HG02885 (cell line): ENCODE measurements around the gene TNFSF9.
"Not testable (repeated sequence)": the region's sequence is repeated elsewhere in the genome, so short reads cannot be mapped to it uniquely, and the experiment has no call there.

Experiments
- ATAC-seq: cut with Tn5 transposase; IDR thresholded peaks from one replicate; pipeline ENCODE4 v1.9.1; 2021; ENCODE audit warnings: mild to moderate bottlenecking; ENCODE audit not compliant: unreplicated experiment, poor library complexity

TNFSF9 gene

DNA sequence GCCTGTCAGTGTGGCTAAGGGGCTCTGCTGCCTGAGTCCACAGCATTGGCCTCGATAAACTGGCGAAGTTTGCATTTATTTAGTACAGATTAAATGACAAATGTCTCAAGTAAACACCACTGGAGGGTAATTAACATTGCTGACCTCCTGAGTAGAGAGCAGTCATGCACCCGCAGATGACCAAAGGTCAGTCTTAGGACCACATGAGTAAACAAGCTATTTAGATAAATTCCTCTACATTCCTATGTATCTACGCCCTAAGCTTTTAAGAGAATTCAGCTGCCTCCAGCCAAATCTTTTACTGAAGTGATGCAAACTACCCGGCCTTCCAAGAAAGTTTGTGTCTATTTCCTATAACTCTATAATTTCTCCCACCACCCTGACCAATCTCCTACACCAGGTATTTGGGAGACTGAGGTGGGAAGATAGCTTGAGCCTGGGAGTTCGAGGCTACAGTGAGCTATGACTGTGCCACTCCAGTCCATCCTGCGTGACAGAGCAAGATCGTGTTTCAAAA is 37.2 kb downstream of the TNFSF9 start:
- ATAC-seq: no peak

DNA sequence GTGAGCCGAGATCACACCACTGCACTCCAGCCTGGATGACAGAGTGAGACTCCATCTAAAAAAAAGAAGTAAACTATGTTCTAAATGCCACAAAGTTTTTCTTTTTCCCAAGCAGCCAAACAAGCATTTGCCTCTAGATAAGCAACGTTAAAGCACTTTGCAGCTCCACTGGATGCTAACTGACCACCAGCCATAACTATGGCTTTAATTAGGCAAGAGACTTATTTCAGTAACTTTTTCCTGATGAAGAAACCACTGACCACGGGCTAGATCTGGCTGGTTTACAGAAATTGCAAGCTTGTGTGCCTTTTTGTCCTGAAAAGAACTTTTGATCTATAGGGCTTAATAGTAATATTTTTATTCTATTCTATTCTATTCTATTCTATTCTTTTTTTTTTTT is 38.0 kb downstream of the TNFSF9 start:
- no peak for ATAC-seq

DNA sequence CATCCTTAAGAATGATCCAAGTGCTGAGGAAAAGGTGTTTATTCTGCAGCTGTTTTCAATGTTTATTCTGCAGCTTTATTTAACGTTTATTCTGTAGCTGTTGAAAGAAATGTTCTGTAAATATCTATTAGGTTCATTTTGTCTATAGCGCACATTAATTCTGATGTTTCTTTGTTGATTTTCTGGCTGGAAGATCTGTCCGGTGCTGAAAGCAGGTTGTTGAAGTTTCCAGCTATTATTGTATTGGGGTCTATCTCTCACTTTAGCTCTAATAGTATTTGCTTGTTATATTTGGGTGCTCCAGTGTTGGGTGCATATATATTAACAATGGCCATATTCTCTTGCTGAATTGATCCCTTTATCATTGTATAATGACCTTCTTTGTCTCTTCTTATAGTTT is 39.9 kb downstream of the TNFSF9 start:
- ATAC-seq: no peak

DNA sequence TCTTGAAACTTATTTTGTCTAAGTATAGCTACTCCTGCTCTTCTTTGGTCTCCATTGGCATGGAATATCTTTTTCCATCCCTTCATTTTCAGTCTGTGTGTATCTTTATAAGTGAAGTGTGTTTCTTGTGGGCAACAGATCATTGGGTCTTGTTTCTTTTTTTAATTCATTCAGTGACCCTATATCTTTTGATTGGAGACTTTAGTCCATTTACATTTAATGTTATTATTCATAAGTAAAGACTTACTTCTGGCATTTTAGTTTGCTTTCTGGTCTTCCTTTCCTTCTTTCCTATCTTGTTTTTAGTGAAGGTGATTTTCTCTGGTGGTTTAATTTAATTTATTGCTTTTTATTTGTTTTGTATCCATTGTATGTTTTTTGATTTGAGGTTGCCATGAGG is 40.3 kb downstream of the TNFSF9 start:
- ATAC-seq: no peak

DNA sequence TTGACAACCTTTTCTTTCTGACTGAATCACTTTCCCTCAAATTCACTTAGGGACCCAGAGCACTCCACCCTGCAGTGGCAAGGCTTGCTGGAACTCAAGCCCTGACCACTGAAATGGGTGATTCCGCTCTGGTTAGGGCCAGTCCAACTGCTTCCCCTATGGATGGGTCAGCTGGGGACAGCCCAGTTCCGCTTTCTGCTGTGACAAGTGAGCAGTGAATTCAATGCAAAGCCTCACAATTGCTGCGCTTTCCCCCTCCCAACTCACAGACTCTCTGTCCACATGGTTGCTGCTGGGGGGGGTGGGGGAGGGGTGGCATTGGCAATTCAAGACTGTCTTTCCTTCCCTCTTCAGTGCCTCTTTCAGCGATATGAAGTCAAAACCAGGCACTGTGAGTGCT is 41.4 kb downstream of the TNFSF9 start:
- no peak for ATAC-seq

DNA sequence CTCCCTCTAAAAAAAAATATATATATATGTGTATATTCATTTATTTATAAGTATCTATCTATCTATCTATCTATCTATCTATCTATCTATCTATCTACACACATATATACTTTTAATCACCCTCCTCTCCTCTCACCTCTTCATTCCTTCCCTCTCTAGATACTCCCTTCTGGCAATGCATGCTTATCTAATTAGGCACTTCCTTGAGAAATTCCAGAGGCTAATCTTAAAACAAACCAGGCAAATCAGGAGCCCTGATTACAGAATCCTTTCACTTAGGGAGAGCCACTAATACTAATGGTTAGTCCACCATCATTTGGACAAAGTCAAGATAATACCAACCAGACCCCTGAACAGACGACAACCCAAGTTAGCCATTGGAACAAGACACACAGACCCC is 42.5 kb downstream of the TNFSF9 start:
- ATAC-seq: no peak

DNA sequence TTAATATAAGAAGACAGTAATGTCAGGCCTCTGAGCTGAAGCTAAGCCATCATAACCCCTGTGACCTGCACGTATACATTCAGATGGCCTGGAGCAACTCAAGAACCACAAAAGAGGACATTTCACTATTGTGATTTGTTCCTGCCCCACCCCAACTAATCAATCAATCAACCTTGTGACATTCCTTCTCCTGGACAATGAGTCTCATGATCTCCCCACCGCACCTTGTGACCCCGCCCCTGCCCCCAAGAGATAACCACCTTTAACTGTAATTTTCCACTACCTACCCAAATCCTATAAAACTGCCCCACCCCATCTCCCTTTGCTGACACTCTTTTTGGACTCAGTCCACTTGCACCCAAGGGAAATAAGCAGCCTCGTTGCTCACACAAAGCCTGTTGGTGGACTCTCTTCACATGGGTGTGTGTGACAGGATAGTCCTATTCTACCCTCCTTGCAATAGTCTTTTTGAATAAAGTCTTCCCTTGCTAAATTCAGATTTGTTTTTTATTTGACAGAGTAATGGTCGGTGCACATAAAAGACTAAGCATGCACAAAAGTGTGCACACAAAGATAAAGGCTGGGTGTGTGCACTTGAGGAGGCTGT is 46.1 kb downstream of the TNFSF9 start:
- ATAC-seq: no peak

DNA sequence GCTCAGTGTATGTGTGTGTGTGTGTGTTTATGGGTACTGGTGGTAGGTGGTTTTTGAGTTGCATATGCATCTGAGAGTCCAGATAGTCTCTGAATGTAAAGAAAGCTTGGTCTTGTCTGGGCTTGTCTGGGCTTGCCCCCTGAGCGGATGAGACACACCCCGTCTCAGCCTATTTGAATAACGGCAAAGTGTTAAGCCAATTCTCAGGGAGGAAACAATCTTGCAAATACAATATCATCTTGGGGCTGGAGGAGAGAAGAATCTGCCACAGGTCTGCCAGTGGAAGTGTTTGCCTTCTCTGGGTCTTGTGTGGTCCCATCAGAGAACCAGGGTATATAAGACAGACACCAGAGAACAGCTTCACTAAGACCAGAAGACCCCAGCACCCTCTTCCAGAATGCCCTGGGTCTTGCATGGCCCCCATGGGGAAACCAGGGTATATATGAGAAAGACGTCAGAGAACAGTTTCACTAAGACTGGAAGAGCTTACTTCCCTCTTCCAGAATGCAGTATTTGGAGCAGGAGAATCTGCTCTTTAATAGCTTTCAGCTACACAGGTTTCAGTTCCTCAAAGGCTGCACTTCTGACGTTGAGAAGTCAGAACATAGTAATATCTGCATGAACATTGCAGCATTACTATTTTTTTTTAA is 46.8 kb downstream of the TNFSF9 start:
- ATAC-seq: peak; percentile 80

DNA sequence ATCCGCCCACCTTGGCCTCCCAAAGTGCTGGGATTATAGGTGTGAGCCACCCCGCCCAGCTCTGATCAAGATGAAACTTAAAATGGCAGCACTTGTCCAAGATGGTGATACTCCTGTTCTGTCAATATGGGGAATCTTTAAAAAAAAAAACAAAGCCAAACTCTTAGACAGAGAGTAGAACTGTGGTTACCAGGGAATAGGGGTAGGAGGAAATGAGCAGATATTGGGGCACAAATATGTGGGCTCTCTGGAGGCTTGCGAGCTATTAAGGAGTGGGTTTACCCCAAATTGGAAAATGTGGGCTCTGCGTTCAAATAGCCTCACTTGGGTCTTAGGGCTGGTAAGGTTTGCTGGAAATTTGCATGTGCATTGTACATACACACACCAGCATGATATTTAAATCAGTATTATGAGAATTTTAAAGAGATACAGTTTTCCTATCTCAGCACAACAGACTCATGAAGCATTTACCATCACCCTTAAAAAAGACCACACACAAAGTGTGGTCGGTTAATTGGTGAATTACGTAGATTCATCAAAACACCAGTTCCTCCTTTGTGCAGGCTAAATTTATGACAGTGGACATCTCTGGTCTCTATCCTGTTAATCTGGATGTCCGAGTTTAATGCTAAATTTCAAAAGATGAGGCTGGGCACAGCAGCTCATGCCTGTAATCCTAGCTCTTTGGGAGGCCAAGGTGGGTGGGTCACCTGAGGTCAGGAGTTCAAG is 48.8 kb downstream of the TNFSF9 start:
- ATAC-seq: no peak

DNA sequence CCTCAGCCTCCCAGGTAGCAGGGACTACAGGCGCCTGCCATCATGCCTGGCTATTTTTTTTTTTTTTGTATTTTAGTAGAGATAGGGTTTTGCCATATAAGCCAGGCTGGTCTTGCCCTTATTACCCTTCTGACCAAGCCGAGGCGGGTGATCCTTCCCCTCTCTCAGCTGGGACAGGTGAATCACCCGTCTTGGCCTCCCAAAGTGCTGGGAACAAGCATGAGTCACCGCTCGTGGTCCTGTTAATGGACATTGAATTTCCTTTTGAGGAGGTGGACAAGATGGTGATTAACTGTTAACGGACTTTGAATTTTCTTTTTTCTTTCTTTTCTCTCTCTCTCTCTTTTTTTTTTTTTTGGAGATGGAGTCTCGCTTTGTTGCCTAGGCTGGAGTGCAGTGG is 49.5 kb downstream of the TNFSF9 start:
- ATAC-seq: no peak

DNA sequence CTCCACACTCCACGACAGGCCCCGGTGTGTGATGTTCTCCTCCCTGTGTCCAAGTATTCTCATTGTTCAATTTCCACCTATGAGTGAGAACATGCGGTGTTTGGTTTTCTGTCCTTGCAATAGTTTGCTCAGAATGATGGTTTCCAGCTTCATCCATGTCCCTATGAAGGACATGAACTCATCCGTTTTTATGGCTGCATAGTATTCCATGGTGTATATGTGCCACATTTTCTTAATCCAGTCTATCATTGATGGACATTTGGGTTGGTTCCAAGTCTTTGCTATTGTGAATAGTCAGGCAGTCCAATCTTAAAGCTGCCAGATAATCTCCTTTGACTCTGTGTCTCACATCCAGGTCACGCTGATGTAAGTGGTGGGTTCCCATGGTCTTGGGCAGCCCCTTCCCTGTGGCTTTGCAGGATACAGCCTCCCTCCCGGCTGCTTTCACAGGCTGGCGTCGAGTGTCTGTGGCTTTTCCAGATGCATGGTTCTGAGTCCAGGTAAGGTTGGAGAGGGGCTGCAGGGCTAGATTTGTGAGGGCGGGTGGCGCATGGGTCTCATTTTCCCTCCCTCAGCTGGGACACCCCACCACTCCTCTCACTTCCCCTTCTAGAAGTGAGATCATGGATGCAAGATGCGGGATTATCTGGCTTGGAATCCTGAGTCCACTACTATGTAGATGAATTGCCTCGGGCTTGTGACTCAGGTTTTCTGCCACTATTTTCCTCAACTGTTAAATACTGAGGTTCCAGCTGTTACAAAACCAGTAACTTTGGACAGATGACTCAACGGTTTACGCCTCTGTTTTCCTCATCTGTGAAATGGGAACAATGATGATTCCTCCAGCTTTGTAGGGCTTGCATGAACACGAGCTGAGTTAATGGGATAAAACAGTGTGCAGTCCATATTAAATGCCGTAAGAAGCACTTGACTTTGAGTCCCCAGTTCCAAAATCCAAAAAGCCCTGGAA is 52.0 kb downstream of the TNFSF9 start:
- ATAC-seq: not testable (repeated sequence)
